Neural progenitor cell (in vitro differentiated cells): ENCODE measurements around the gene SINHCAF.

Source experiments
- EZH2 ChIP-seq: fragments of 200-600 bp; sonication (generic); IDR thresholded peaks from 2 replicates; pipeline ENCODE4 v1.6.1; 2017; ENCODE audit warnings: antibody characterized with exemption, mild to moderate bottlenecking, moderate library complexity
- EZH2phosphoT487 ChIP-seq: fragments of 200-600 bp; sonication (generic); IDR thresholded peaks from 2 replicates; pipeline ENCODE4 v1.6.1; 2017; ENCODE audit warnings: antibody characterized with exemption
- TF ChIP-seq, protein P1 (sequence below): fragments of 200-600 bp; sonication (generic); IDR thresholded peaks from 2 replicates; pipeline ENCODE4 v1.5.1; 2017; ENCODE audit warnings: antibody characterized with exemption, mild to moderate bottlenecking

GRCh38 chr12:31245822-31246469, 80.0 kb downstream of the SINHCAF start:
- TF ChIP-seq, protein P1, sequence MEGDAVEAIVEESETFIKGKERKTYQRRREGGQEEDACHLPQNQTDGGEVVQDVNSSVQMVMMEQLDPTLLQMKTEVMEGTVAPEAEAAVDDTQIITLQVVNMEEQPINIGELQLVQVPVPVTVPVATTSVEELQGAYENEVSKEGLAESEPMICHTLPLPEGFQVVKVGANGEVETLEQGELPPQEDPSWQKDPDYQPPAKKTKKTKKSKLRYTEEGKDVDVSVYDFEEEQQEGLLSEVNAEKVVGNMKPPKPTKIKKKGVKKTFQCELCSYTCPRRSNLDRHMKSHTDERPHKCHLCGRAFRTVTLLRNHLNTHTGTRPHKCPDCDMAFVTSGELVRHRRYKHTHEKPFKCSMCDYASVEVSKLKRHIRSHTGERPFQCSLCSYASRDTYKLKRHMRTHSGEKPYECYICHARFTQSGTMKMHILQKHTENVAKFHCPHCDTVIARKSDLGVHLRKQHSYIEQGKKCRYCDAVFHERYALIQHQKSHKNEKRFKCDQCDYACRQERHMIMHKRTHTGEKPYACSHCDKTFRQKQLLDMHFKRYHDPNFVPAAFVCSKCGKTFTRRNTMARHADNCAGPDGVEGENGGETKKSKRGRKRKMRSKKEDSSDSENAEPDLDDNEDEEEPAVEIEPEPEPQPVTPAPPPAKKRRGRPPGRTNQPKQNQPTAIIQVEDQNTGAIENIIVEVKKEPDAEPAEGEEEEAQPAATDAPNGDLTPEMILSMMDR = peak; percentile 65
- no peak for TF ChIP-seq EZH2
- no peak for TF ChIP-seq EZH2phosphoT487
